Stimulated activated memory B cell treated with anti-CD40 and anti-IgM and Interleukin-4, amounts not matched to agents 10 μg/mL and 1 μg/mL and 100 μg/mL, for 72 hours (primary cell): ENCODE results near the gene KIZ.
A peak's percentile ranks its signal among the peaks of the same experiment; 100 is the strongest.

Experiments used
- ATAC-seq: fragments of 150-1000 bp; cut with Tn5 transposase; 2 replicates; pipeline ENCODE4 v1.10.0; 2021
- H3K27ac Mint-ChIP-seq: one replicate; pipeline ENCODE4 v1.8.0; 2022; ENCODE audit warnings: mild to moderate bottlenecking, mixed read lengths
- H3K27me3 Mint-ChIP-seq: one replicate; pipeline ENCODE4 v1.8.0; 2022; ENCODE audit warnings: mixed read lengths
- H3K36me3 Mint-ChIP-seq: one replicate; pipeline ENCODE4 v1.8.0; 2022; ENCODE audit warnings: mixed read lengths
- H3K4me1 Mint-ChIP-seq: one replicate; pipeline ENCODE4 v1.8.0; 2022; ENCODE audit warnings: mixed read lengths
- H3K4me3 Mint-ChIP-seq: one replicate; pipeline ENCODE4 v1.8.0; 2022; ENCODE audit warnings: mild to moderate bottlenecking, moderate library complexity, mixed read lengths
- H3K9me3 Mint-ChIP-seq: one replicate; pipeline ENCODE4 v1.8.0; 2022; ENCODE audit warnings: mixed read lengths

KIZ gene

DNA sequence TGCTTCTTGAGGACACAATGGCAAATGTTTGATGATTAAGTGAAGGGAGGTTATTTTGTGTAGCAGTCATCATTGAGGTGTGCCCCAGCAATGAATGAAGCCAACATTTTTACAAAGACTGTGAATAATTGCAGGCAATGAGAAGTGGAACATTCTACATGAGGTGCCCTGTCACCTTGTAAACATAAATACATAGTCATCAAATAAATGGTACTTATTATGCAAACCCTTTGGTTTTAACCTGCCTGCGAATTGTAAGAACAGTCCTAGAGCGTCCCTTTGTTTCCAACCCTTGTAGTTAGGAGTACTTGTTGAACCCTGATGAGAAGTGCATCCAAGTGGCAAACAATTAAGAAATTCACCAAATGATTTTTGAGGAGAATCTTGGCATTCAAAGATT, 7.1 kb upstream of the KIZ start:
- peaks cover 36% of the 10 kb centered on the region for H3K27me3 Mint-ChIP-seq
- H3K4me1 Mint-ChIP-seq = no peaks in the 10 kb centered on the region
- no peak overlapping the region for H3K27ac Mint-ChIP-seq

GRCh38 chr20:21124190-21124589, 1.7 kb upstream of the KIZ start:
- H3K27me3 Mint-ChIP-seq = no peaks in the 10 kb centered on the region
- no peak overlapping the region for H3K27ac Mint-ChIP-seq
- ATAC-seq = no peak
- no peaks in the 10 kb centered on the region for H3K9me3 Mint-ChIP-seq
- H3K36me3 Mint-ChIP-seq = peaks cover 5% of the 10 kb centered on the region
- H3K4me1 Mint-ChIP-seq = peaks cover 18% of the 10 kb centered on the region
- no peak overlapping the region for H3K4me3 Mint-ChIP-seq

More for the DNA sequence above, 7.1 kb upstream of the KIZ start:
- H3K36me3 Mint-ChIP-seq = no peaks in the 10 kb centered on the region
- H3K9me3 Mint-ChIP-seq = no peaks in the 10 kb centered on the region
- ATAC-seq = no peak
- no peak overlapping the region for H3K4me3 Mint-ChIP-seq

DNA sequence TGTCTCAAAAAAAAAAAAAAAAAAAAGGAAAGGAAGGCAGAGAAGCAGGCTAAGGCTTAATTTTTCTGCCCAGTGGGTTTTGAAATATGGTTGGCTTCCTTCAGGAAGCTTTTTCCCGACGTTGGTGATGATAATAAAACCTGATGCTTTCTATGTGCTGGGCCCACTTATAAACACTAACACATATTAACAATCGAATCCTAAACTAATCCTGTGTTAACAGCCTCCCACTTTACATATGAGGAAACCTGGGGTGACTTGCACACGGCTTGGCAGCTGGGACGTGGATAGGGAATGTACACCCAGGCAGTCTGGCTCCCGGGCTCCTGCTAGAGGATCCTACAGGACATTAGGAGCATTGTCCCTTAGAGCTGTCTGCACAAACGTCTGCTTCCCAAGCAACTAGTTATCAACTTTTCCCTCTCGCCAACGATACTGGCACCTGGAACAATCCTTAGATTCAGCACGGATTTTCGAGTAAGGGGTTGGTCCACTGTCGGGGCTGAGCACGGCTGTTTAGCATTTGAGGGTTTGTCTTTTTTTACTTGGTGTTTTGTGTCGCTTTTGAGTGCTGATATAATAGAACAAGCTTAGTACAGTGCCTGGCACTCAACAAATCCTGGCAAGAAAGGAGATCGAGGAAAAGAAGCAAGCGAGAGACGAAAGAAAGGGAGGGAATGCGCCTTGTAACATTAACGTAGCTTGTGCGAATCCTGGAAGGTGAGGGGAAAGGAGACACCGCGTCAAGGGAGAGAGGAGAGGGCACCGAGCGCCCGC, 622 bp upstream of the KIZ start:
- peak; percentile 24 for ATAC-seq
- H3K4me1 Mint-ChIP-seq = peaks cover 18% of the 10 kb centered on the region
- H3K9me3 Mint-ChIP-seq = no peaks in the 10 kb centered on the region
- peak overlapping the region; percentile 85 for H3K4me3 Mint-ChIP-seq
- H3K36me3 Mint-ChIP-seq = peaks cover 10% of the 10 kb centered on the region
- H3K27me3 Mint-ChIP-seq = no peaks in the 10 kb centered on the region
- H3K27ac Mint-ChIP-seq = no peak overlapping the region

DNA sequence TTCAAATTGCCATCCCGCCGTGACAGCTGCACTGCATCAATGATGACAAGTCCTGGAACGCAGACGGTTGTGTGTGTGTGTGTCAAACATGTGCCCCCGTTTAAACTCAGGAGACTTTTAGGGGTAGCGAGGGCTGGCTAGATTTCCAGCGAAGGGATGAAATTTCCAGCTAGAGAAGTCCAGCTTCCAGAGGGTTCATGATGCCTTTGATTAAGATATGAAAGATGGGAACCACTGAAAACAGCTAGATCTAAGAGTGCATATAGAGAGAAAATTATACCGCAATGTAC, 644 bp downstream of the KIZ start:
- Mint-ChIP-seq H3K4me1 (peaks cover 18% of the 10 kb centered on the region), H3K9me3 (no peaks in the 10 kb centered on the region), H3K27ac (peak overlapping the region; percentile 90), H3K27me3 (no peaks in the 10 kb centered on the region), H3K36me3 (peaks cover 12% of the 10 kb centered on the region), H3K4me3 (peak overlapping the region; percentile 85)
- ATAC-seq = no peak

GRCh38 chr20:21127201-21127981, 1.5 kb downstream of the KIZ start:
- Mint-ChIP-seq H3K4me3 (peak overlapping the region; percentile 85), H3K36me3 (peaks cover 16% of the 10 kb centered on the region), H3K27ac (peak overlapping the region; percentile 90), H3K4me1 (peaks cover 18% of the 10 kb centered on the region), H3K9me3 (no peaks in the 10 kb centered on the region), H3K27me3 (no peaks in the 10 kb centered on the region)
- ATAC-seq = no peak

DNA sequence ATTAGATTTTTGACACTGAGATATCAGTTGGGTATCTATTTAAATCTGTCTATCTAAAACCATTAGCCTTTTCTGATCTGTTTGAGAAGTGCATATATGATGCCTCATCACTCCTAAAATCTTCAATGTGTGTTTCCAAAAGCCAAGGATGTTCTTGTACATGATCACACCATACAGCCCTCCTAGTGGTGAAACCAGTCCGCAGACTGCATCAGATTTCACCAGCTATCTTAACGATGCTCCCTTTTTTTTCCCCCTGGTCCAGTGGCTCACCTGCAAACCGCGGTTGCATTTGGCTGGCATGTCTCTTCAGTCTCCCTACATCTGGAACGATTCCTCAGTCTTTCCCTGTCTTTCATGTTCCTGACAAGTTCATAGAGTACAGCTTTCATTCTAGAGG, 4.0 kb downstream of the KIZ start:
- no peak overlapping the region for H3K4me3 Mint-ChIP-seq
- H3K9me3 Mint-ChIP-seq = no peaks in the 10 kb centered on the region
- no peak for ATAC-seq
- H3K36me3 Mint-ChIP-seq = peaks cover 29% of the 10 kb centered on the region
- no peaks in the 10 kb centered on the region for H3K27me3 Mint-ChIP-seq
- peaks cover 18% of the 10 kb centered on the region for H3K4me1 Mint-ChIP-seq
- no peak overlapping the region for H3K27ac Mint-ChIP-seq

- ATAC-seq = no peak
- H3K27ac Mint-ChIP-seq = no peak overlapping the region
- H3K4me1 Mint-ChIP-seq = peaks cover 5% of the 10 kb centered on the region
- H3K27me3 Mint-ChIP-seq = no peaks in the 10 kb centered on the region
- H3K9me3 Mint-ChIP-seq = no peaks in the 10 kb centered on the region
- no peak overlapping the region for H3K4me3 Mint-ChIP-seq
- H3K36me3 Mint-ChIP-seq = peaks cover 55% of the 10 kb centered on the region
Observed at GRCh38 chr20:21133404-21133803, 7.5 kb downstream of the KIZ start.

- Mint-ChIP-seq H3K27ac (no peak overlapping the region), H3K36me3 (peaks cover 57% of the 10 kb centered on the region), H3K4me3 (no peak overlapping the region), H3K9me3 (no peaks in the 10 kb centered on the region), H3K4me1 (peaks cover under 1% of the 10 kb centered on the region), H3K27me3 (no peaks in the 10 kb centered on the region)
- ATAC-seq = no peak
Observed at GRCh38 chr20:21133917-21134622, 8.2 kb downstream of the KIZ start.

DNA sequence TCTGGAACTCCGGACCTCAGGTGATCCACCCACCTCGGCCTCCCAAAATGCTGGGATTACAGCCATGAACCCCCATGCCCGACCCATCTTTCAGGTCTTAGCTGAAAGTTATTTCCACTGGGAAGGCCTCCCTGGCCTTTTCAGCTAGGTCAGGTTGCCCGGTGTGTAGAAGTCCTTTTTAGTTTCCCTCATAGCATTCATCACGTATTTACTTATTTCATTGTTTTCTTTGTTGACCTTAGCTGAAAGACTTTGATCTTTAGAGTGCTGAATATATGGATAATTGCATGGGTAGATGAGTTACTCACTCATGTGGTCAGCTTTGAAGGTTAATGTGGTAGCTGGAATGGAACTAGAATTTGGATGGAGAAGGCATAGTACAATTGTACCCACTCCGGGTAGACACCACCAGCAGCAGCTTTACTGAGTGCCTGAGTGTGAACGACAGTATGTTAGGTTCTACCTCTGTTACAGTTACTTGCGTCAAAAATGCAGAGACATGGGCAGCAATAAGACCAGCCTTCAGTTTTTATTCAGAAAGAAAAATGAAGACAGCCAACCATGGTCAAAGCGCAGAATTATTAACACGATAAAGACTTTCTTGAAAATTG, 9.1 kb downstream of the KIZ start:
- H3K4me3 Mint-ChIP-seq = no peak overlapping the region
- no peaks in the 10 kb centered on the region for H3K4me1 Mint-ChIP-seq
- peaks cover 59% of the 10 kb centered on the region for H3K36me3 Mint-ChIP-seq
- no peak overlapping the region for H3K27ac Mint-ChIP-seq
- no peaks in the 10 kb centered on the region for H3K9me3 Mint-ChIP-seq
- no peak for ATAC-seq
- H3K27me3 Mint-ChIP-seq = no peaks in the 10 kb centered on the region

DNA sequence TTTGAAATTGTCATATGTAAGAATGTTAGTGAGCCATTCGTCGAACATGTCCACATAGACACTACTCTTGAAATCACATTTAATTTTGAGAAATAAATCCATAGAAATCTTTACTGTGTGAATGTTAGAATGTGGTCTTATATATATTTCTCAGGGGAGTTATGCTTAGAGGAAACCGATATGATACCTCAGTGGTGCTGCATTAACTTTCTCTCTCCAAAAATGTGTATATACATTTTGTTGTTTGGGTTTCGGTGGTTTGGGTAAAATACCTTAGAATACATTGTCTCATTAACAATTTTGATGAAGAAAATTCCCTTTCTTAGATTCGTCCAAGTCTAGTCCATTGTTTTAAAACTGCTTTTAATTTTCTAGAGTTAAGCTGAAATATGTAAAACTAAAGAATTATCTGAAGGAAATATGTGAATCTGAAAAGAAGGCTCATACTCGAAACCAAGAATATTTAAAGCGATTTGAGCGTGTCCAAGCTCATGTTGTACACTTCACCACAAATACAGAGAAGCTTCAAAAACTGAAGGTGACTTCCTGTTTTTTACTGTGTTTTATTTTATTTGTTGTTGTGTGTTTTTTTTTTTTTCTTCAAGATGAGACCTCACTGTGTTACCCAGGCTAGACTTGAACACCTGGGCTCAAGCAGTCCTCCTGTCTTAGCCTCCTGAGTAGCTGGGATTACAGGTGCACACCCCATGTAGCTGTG, 10.3 kb downstream of the KIZ start:
- Mint-ChIP-seq H3K27ac (no peak overlapping the region), H3K27me3 (no peaks in the 10 kb centered on the region), H3K4me3 (no peak overlapping the region), H3K9me3 (no peaks in the 10 kb centered on the region), H3K36me3 (peaks cover 59% of the 10 kb centered on the region), H3K4me1 (no peaks in the 10 kb centered on the region)
- no peak for ATAC-seq

DNA sequence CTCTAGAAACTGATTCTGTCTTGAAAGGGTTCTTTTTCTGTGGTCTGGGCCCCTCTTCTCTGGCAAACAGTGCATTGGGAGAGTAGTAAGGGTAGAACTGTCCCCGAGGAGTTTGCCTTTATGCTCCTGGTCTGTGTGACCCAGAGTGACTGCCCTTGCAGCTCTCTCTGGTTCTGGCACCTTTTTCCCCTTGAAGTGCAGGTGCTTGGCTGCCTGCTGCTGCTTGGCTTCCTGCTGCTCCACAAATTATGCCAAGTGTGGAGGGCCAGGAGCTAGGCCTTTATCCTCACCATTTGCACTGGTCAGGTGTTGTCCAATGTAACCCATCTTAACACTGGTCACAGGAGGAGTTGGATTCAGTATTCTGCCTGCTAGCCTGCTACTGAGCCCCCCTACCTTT, 11.2 kb downstream of the KIZ start:
- Mint-ChIP-seq H3K4me3 (no peak overlapping the region), H3K27me3 (no peaks in the 10 kb centered on the region), H3K27ac (no peak overlapping the region), H3K36me3 (peaks cover 60% of the 10 kb centered on the region), H3K9me3 (no peaks in the 10 kb centered on the region), H3K4me1 (no peaks in the 10 kb centered on the region)
- ATAC-seq = no peak

DNA sequence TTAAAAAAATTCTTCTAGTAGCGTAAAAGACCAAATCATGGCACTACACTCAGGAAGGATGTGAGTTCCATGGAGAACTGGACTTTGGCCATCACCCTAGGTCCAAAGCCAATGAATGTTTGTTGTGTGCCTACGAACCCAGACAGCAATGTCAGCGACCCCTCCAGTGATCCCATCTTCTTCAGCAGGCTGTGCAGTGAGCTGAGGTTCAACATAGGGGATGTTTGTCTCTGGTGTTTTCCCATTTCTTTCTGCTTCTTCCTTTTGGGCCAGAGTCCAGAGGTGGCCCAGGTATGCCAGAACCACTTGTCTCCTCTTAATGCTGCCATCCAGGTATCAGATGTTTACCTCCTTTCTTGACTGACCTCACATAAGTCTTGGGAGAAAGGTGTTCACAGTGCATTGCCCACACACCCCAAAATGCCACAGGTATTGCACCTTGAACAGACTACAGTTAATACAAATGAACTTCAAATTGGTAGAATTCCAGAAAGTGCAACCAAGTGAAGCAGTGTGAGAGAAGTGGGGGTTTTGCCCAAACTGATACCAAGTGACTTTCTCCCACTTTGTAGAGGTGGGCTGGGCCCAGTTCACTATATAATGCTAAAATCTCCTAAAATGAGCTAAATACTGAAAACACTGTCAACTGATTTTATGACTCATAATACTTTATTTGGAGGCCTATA, 14.1 kb downstream of the KIZ start:
- H3K27me3 Mint-ChIP-seq = no peaks in the 10 kb centered on the region
- ATAC-seq = no peak
- H3K36me3 Mint-ChIP-seq = peaks cover 55% of the 10 kb centered on the region
- H3K9me3 Mint-ChIP-seq = no peaks in the 10 kb centered on the region
- H3K4me1 Mint-ChIP-seq = no peaks in the 10 kb centered on the region
- H3K4me3 Mint-ChIP-seq = no peak overlapping the region
- no peak overlapping the region for H3K27ac Mint-ChIP-seq

DNA sequence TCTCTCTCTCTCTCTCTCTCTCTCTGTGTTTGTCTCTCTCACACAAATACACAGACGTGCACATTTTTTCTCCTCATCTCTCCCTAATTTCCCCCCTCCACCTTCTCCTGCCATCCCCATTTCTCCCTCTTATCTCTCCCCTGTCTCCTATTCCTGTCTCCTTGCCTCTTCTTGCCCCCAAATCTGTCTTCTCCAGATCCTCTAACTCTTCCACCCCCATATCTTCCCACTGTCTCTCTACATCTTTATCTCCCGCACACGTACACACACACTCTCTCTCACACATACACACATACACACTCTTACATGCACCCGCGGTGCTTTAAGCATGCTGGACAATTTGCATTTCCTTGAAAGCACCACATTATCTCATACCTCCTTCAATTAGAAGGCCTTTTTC, 15.9 kb downstream of the KIZ start:
- ATAC-seq = no peak
- Mint-ChIP-seq H3K36me3 (peaks cover 46% of the 10 kb centered on the region), H3K4me1 (no peaks in the 10 kb centered on the region), H3K9me3 (no peaks in the 10 kb centered on the region), H3K4me3 (no peak overlapping the region), H3K27ac (no peak overlapping the region), H3K27me3 (no peaks in the 10 kb centered on the region)

GRCh38 chr20:21143194-21143890, 17.5 kb downstream of the KIZ start:
- Mint-ChIP-seq H3K36me3 (peaks cover 40% of the 10 kb centered on the region), H3K9me3 (no peaks in the 10 kb centered on the region), H3K27ac (no peak overlapping the region), H3K4me1 (no peaks in the 10 kb centered on the region), H3K27me3 (no peaks in the 10 kb centered on the region), H3K4me3 (no peak overlapping the region)
- no peak for ATAC-seq
